Measurements from ENCODE around the gene UBTF.

UBTF gene

GRCh38 chr17:44207743-44208142 is 11.7 kb downstream of the UBTF start:
- no peak for TF ChIP-seq ZBTB7A (IDR thresholded peaks at IDR 0.05; ENCODE audit: low read depth)
- TF ChIP-seq TEAD4 (IDR thresholded peaks at IDR 0.05): no peak
- TF ChIP-seq, protein P1, sequence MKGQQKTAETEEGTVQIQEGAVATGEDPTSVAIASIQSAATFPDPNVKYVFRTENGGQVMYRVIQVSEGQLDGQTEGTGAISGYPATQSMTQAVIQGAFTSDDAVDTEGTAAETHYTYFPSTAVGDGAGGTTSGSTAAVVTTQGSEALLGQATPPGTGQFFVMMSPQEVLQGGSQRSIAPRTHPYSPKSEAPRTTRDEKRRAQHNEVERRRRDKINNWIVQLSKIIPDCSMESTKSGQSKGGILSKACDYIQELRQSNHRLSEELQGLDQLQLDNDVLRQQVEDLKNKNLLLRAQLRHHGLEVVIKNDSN (IDR thresholded peaks at IDR 0.05): no peak
- TF ChIP-seq RAD21 (IDR thresholded peaks at IDR 0.05; ENCODE audit: low read depth): no peak
- TF ChIP-seq CEBPB (IDR thresholded peaks at IDR 0.05): no peak
- no peak for TF ChIP-seq REST (IDR thresholded peaks at IDR 0.05; ENCODE audit: low read depth)
- TF ChIP-seq YY1 (IDR thresholded peaks at IDR 0.05; ENCODE audit: low read depth): no peak
- TF ChIP-seq EGR1 (IDR thresholded peaks at IDR 0.05): no peak
- TF ChIP-seq, protein P2, sequence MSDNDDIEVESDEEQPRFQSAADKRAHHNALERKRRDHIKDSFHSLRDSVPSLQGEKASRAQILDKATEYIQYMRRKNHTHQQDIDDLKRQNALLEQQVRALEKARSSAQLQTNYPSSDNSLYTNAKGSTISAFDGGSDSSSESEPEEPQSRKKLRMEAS (IDR thresholded peaks at IDR 0.05): no peak

- TF ChIP-seq NFIC (IDR thresholded peaks at IDR 0.05): no peak
- no peak for TF ChIP-seq ZBTB7A (IDR thresholded peaks at IDR 0.05; ENCODE audit: low read depth)
- no peak for TF ChIP-seq TCF12 (IDR thresholded peaks at IDR 0.05; ENCODE audit: low read depth)
- no peak for TF ChIP-seq RAD21 (IDR thresholded peaks at IDR 0.05; ENCODE audit: low read depth)
- TF ChIP-seq TEAD4 (IDR thresholded peaks at IDR 0.05): no peak
- no peak for TF ChIP-seq FOXM1 (IDR thresholded peaks at IDR 0.05; ENCODE audit: borderline replicate concordance, low read depth)
- TF ChIP-seq CEBPB (IDR thresholded peaks at IDR 0.05): no peak
- TF ChIP-seq, protein P1 (IDR thresholded peaks at IDR 0.05): no peak
- TF ChIP-seq CREB1 (IDR thresholded peaks at IDR 0.05; ENCODE audit: low read depth): no peak
- no peak for TF ChIP-seq TAF1 (IDR thresholded peaks at IDR 0.05; ENCODE audit: low read depth)
- TF ChIP-seq EGR1 (IDR thresholded peaks at IDR 0.05): no peak
These were observed 12.2 kb downstream of the UBTF start for GRCh38 chr17:44207319-44207718.

DNA sequence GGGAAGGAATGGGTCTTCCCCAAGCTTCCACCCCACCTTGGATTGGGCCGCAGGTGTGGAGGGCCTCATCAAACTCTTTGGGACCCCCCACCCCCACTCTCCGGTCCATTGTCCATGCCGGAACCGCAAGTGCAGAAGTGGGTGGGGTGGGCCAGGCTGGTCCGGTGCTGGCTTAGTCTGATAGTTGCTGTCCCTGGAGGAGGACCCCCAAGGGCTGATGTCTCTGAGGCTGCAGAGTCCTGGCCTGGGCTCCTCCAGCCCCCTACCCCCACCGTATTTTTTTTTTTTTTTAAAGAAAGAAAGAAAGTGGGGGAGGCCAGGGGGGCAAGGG is 12.7 kb downstream of the UBTF start:
- TF ChIP-seq, protein P2 (IDR thresholded peaks at IDR 0.05): no peak
- TF ChIP-seq TEAD4 (IDR thresholded peaks at IDR 0.05): no peak
- TF ChIP-seq NFIC (IDR thresholded peaks at IDR 0.05): no peak
- TF ChIP-seq CREB1 (IDR thresholded peaks at IDR 0.05; ENCODE audit: low read depth): no peak
- TF ChIP-seq FOXM1 (IDR thresholded peaks at IDR 0.05; ENCODE audit: borderline replicate concordance, low read depth): no peak
- no peak for TF ChIP-seq RAD21 (IDR thresholded peaks at IDR 0.05; ENCODE audit: low read depth)
- TF ChIP-seq TAF1 (IDR thresholded peaks at IDR 0.05; ENCODE audit: low read depth): no peak
- no peak for TF ChIP-seq ZBTB7A (IDR thresholded peaks at IDR 0.05; ENCODE audit: low read depth)
- no peak for TF ChIP-seq EGR1 (IDR thresholded peaks at IDR 0.05)
- no peak for TF ChIP-seq EP300 (IDR thresholded peaks at IDR 0.05; ENCODE audit: borderline replicate concordance)
- TF ChIP-seq, protein P1 (IDR thresholded peaks at IDR 0.05): no peak
- no peak for TF ChIP-seq YY1 (IDR thresholded peaks at IDR 0.05; ENCODE audit: low read depth)
- no peak for TF ChIP-seq REST (IDR thresholded peaks at IDR 0.05; ENCODE audit: low read depth)
- TF ChIP-seq TCF12 (IDR thresholded peaks at IDR 0.05; ENCODE audit: low read depth): no peak
- no peak for TF ChIP-seq CEBPB (IDR thresholded peaks at IDR 0.05)

GRCh38 chr17:44205962-44206824 is 13.3 kb downstream of the UBTF start:
- TF ChIP-seq ZBTB7A (IDR thresholded peaks at IDR 0.05; ENCODE audit: low read depth) (no peak), RAD21 (IDR thresholded peaks at IDR 0.05; ENCODE audit: low read depth) (no peak), REST (IDR thresholded peaks at IDR 0.05; ENCODE audit: low read depth) (no peak)

All from Ishikawa (cell line).